Embryonic facial prominence (tissue), 1 donor: Measurements from ENCODE around the gene FAM76B.

Experiments
- DNase-seq: peaks from one replicate; pipeline ENCODE4 v3.0.0-alpha.2; 2016; ENCODE audit errors: extremely low spot score

FAM76B gene

GRCh38 chr11:95792200-95792599 is 2.6 kb upstream of the FAM76B start:
- no peak for DNase-seq

- DNase-seq, result no peak
Observed at GRCh38 chr11:95791709-95792033, 2.1 kb upstream of the FAM76B start.

GRCh38 chr11:95790933-95791708 is 1.5 kb upstream of the FAM76B start:
- peak; percentile 34 for DNase-seq

- DNase-seq, result peak; percentile 95
Observed at GRCh38 chr11:95790123-95790932, 746 bp upstream of the FAM76B start, which contains the start of gene CEP57. Gene CEP57 (plus strand): TSS chr11:95790498. CDS start chr11:95790699, 201 bp downstream.

- peak; percentile 18 for DNase-seq
Observed at GRCh38 chr11:95788921-95789505, 569 bp downstream of the FAM76B start.

GRCh38 chr11:95780544-95780943 is 9.0 kb downstream of the FAM76B start:
- DNase-seq, result no peak

GRCh38 chr11:95778699-95779098 is 10.9 kb downstream of the FAM76B start:
- no peak for DNase-seq

- no peak for DNase-seq
Observed at GRCh38 chr11:95776859-95777258, 12.7 kb downstream of the FAM76B start.

GRCh38 chr11:95768521-95768920 is 21.1 kb downstream of the FAM76B start:
- no peak for DNase-seq

GRCh38 chr11:95767498-95767897 is 22.1 kb downstream of the FAM76B start:
- no peak for DNase-seq

- DNase-seq, result no peak
Observed at GRCh38 chr11:95766701-95767100, 22.9 kb downstream of the FAM76B start.

GRCh38 chr11:95764267-95764898 is 25.2 kb downstream of the FAM76B start:
- peak; percentile 75 for DNase-seq

- DNase-seq, result no peak
Observed at GRCh38 chr11:95762534-95762933, 27.0 kb downstream of the FAM76B start.

GRCh38 chr11:95760941-95761340 is 28.6 kb downstream of the FAM76B start:
- DNase-seq, result no peak

- no peak for DNase-seq
Observed at GRCh38 chr11:95751515-95751914, 38.1 kb downstream of the FAM76B start.

- no peak for DNase-seq
Observed at GRCh38 chr11:95750101-95750500, 39.5 kb downstream of the FAM76B start.

GRCh38 chr11:95739108-95739938 is 50.3 kb downstream of the FAM76B start:
- no peak for DNase-seq

GRCh38 chr11:95736809-95737208 is 52.8 kb downstream of the FAM76B start:
- DNase-seq, result no peak

- DNase-seq, result no peak
Observed at GRCh38 chr11:95736355-95736754, 53.2 kb downstream of the FAM76B start.

- no peak for DNase-seq
Observed at GRCh38 chr11:95734009-95734572, 55.5 kb downstream of the FAM76B start.
